ENCODE data around the gene PPP1R3G.

GRCh38 chr6:5133943-5134342, 48.8 kb downstream of the PPP1R3G start:
- TF ChIP-seq CTCF (IDR thresholded peaks at IDR 0.05) (no peak), POLR2AphosphoS5 (IDR thresholded peaks at IDR 0.05; ENCODE audit: insufficient read depth in 1 of 2, low read depth in 1 of 2) (no peak), POLR2A (IDR thresholded peaks at IDR 0.05) (no peak)

Data from vagina (tissue), 2 donors.